ENCODE measurements around the gene RXFP2.

RXFP2 gene

GRCh38 chr13:31765138-31765785 is 25.9 kb downstream of the RXFP2 start:
- TF ChIP-seq CTCF (conservative IDR thresholded peaks at IDR 0.05), result no peak
- H3K27ac ChIP-seq, result no peak overlapping the region

- H3K27ac ChIP-seq, result no peak overlapping the region
- no peak for TF ChIP-seq CTCF (conservative IDR thresholded peaks at IDR 0.05)
Observed at GRCh38 chr13:31767175-31767900, 28.0 kb downstream of the RXFP2 start.

- no peak overlapping the region for H3K27ac ChIP-seq
- TF ChIP-seq CTCF (conservative IDR thresholded peaks at IDR 0.05), result no peak
Observed at GRCh38 chr13:31768351-31768750, 29.0 kb downstream of the RXFP2 start.

- no peak overlapping the region for H3K27ac ChIP-seq
- no peak for TF ChIP-seq CTCF (conservative IDR thresholded peaks at IDR 0.05)
Observed at GRCh38 chr13:31769575-31769974, 30.2 kb downstream of the RXFP2 start.

GRCh38 chr13:31772231-31772630 is 32.9 kb downstream of the RXFP2 start:
- H3K27ac ChIP-seq, result no peak overlapping the region
- TF ChIP-seq CTCF (conservative IDR thresholded peaks at IDR 0.05), result no peak

GRCh38 chr13:31773538-31773937 is 34.2 kb downstream of the RXFP2 start:
- H3K27ac ChIP-seq, result no peak overlapping the region; the same call in 1 of the 2 replicates
- no peak for TF ChIP-seq CTCF (conservative IDR thresholded peaks at IDR 0.05)

- TF ChIP-seq CTCF (conservative IDR thresholded peaks at IDR 0.05), result no peak
Observed at GRCh38 chr13:31774186-31774750, 34.9 kb downstream of the RXFP2 start.

More at GRCh38 chr13:31774186-31774750, 34.9 kb downstream of the RXFP2 start:
- no peak overlapping the region for H3K27ac ChIP-seq
